ENCODE measurements around the gene BCL2L11. TPM values are rescaled to one million over a fixed set of nuclear protein-coding genes. Genes with fewer than 3 reads are reported as not detected.

The BCL2L11 gene
- total and polyA plus RNA-seq, 10 of the 15 experiments (the other 5 are each of a cell fraction or from before 2014, with no cell fraction given), result 0.29 to 10.1 (median 1.1) TPM

DNA sequence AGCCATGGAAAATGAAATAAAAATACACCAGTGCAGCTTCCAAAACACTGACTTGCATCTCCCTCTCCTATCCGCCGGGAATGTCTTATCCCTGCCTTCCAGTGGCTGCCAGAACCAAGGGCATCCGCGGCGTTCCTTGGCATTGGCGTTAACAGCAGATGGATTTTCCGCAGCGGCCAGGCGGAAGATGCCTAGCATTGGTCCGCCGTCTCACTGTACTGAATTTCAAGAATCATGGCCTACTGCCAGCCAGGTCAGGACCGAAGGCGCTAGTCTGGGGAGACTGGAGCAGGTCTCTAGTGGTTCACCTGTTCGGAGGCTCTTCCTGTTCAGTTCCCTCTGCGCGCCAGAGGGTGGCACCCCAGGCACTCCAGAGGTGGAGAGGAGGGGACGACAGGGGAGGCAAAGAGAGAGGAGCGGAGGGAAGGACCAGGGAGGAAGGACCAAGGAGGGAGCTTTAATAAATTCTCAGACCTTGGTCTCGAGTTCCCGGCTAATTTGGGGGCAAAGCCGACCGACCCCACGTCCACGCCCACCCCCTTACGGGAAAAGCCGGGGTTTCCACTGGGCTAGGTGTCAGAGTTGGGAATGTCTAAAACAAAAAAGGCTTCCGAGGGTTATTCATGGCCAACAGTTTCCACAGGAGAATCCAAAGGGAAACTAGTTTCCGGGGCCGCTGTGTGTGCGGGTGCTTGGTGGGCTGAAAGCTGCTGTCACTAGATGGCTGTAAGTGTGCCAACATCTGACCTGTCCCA, 3.7 kb upstream of the BCL2L11 start (continued):
- TF ChIP-seq FOS (IDR thresholded peaks at IDR 0.05; ENCODE audit: borderline replicate concordance, extremely low read depth, insufficient read length), result no peak
- peak; percentile 92 for TF ChIP-seq NFXL1 (IDR thresholded peaks at IDR 0.05; ENCODE audit: borderline replicate concordance)
- no peak for TF ChIP-seq KLF5 (IDR thresholded peaks at IDR 0.05; ENCODE audit: partially characterized antibody)
- peak; percentile 34; the same call in 1 of the 2 replicates for TF ChIP-seq SMARCA5 (IDR thresholded peaks at IDR 0.05)
- no peak for TF ChIP-seq CBX3 (IDR thresholded peaks at IDR 0.05; ENCODE audit: borderline replicate concordance, low read depth)
- TF ChIP-seq, protein P1, sequence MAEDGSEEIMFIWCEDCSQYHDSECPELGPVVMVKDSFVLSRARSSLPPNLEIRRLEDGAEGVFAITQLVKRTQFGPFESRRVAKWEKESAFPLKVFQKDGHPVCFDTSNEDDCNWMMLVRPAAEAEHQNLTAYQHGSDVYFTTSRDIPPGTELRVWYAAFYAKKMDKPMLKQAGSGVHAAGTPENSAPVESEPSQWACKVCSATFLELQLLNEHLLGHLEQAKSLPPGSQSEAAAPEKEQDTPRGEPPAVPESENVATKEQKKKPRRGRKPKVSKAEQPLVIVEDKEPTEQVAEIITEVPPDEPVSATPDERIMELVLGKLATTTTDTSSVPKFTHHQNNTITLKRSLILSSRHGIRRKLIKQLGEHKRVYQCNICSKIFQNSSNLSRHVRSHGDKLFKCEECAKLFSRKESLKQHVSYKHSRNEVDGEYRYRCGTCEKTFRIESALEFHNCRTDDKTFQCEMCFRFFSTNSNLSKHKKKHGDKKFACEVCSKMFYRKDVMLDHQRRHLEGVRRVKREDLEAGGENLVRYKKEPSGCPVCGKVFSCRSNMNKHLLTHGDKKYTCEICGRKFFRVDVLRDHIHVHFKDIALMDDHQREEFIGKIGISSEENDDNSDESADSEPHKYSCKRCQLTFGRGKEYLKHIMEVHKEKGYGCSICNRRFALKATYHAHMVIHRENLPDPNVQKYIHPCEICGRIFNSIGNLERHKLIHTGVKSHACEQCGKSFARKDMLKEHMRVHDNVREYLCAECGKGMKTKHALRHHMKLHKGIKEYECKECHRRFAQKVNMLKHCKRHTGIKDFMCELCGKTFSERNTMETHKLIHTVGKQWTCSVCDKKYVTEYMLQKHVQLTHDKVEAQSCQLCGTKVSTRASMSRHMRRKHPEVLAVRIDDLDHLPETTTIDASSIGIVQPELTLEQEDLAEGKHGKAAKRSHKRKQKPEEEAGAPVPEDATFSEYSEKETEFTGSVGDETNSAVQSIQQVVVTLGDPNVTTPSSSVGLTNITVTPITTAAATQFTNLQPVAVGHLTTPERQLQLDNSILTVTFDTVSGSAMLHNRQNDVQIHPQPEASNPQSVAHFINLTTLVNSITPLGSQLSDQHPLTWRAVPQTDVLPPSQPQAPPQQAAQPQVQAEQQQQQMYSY (CRISPR knock-in tag; IDR thresholded peaks at IDR 0.05), result no peak
- no peak for TF ChIP-seq CREB1 (IDR thresholded peaks at IDR 0.05; ENCODE audit: low read depth)
- peak; percentile 84 to 95 (median 91) for TF ChIP-seq CTCF (IDR thresholded peaks at IDR 0.05 in 2 of 3, conservative IDR thresholded peaks at IDR 0.05 in 1 of 3; ENCODE audit: control insufficient read depth in 2 of 3, extremely low read depth in 1 of 3, insufficient read depth in 1 of 3, low read depth in 3 of 3, low read length in 3 of 3)
- no peak for TF ChIP-seq HCFC1 (IDR thresholded peaks at IDR 0.05; ENCODE audit: low read length)
- TF ChIP-seq SREBF2 (IDR thresholded peaks at IDR 0.05; ENCODE audit: low read length), result no peak
- no peak for TF ChIP-seq IRF3 (IDR thresholded peaks at IDR 0.05)
- no peak for TF ChIP-seq BCL11A (IDR thresholded peaks at IDR 0.05; ENCODE audit: low read depth, low read length)
- TF ChIP-seq, protein P2, sequence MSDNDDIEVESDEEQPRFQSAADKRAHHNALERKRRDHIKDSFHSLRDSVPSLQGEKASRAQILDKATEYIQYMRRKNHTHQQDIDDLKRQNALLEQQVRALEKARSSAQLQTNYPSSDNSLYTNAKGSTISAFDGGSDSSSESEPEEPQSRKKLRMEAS (IDR thresholded peaks at IDR 0.05; ENCODE audit: low read depth, low read length), result no peak
- no peak for TF ChIP-seq NR2C1 (IDR thresholded peaks at IDR 0.05)
- TF ChIP-seq HDAC2 (IDR thresholded peaks at IDR 0.05), result no peak
- no peak for TF ChIP-seq MLLT1 (IDR thresholded peaks at IDR 0.05)
- TF ChIP-seq JUND (IDR thresholded peaks at IDR 0.05; ENCODE audit: low read depth, low read length), result no peak
- 0 out of 2 replicates have a peak, but pooled peaks have one; percentile 19 for TF ChIP-seq GATAD2B (conservative IDR thresholded peaks at IDR 0.05; ENCODE audit: low read depth)

All from GM12878 (cell line).